Activated naive CD4-positive, alpha-beta T cell treated with anti-CD3 and anti-CD28 coated beads, Interleukin-2, amount 50 U/mL, for 72 hours (primary cell): Measurements from ENCODE around the gene ADARB2. TPM values are rescaled to one million over a fixed set of nuclear protein-coding genes. Genes with fewer than 3 reads are reported as not detected.
"Not testable (repeated sequence)": the region's sequence is repeated elsewhere in the genome, so short reads cannot be mapped to it uniquely, and the experiment has no call there.

Source experiments
- ATAC-seq, 2 donors: fragments of 150-1000 bp; cut with Tn5 transposase; 2 replicates each; pipeline ENCODE4 v1.10.0; 2021; ENCODE audit warnings: mild to moderate bottlenecking in 2 of 2, moderate library complexity in 2 of 2
- DNase-seq, 2 donors: peaks; one replicate each; pipeline ENCODE4 v3.0.0; 2021 to 2022; ENCODE audit warnings: low spot score in 2 of 2
- H3K27ac Mint-ChIP-seq, 2 donors: one replicate each; pipeline ENCODE4 v1.8.0; 2022; ENCODE audit warnings: mild to moderate bottlenecking in 2 of 2, mixed read lengths in 2 of 2
- H3K36me3 Mint-ChIP-seq, 2 donors: one replicate each; pipeline ENCODE4 v1.8.0; 2022; ENCODE audit warnings: mixed read lengths in 2 of 2
- H3K9me3 Mint-ChIP-seq, 2 donors: one replicate each; pipeline ENCODE4 v1.8.0; 2022; ENCODE audit warnings: mixed read lengths in 2 of 2
- total RNA-seq, 2 donors: library from RNA; stranded (reverse); gene quantifications; one replicate each; pipeline ENCODE4 v1.2.3, GENCODE V29; 2022

Gene ADARB2
- total RNA-seq, 2 donors from 2014 or later: 0.27 TPM; not detected in 1

DNA sequence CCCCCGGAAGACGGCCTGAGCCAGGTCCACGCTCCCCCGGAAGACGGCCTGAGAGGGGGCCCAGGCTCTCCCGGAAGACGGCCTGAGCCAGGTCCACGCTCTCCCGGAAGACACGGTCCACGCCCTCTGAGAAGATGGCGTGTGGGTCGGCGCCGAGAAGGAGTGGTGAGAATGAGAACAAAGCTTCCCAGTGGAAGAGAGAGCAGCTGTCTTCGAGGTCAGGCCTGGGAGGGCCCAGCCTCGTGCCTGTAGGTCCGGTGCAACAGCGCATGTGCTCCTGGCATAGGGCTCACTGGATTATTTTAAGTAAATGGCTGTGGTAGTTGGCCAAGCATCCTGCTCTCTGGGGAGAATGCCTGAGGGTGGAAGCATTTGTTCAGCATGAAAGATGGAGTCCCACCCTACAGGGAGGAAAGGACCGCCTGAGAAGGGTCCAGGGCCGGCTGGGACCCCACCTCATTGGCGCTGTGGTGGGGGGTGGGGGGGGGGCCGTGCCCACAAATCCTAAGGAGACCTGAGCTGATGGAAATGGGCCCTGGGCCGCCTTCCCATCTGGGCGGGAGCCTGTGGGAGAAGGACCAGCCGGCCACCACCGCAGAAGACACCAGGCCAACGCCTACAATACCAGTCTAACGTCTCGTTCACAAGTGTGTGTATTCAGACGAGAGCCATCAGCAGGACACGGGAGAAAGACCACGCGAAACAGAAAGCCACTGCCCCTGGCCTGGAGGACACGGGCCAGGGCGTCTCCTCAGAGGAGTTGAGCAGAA is 471.1 kb downstream of the ADARB2 start:
- DNase-seq (no peak), ATAC-seq (no peak)
- Mint-ChIP-seq H3K27ac (no peak overlapping the region), H3K36me3 (no peaks in the 10 kb centered on the region), H3K9me3 (no peaks in the 10 kb centered on the region)

DNA sequence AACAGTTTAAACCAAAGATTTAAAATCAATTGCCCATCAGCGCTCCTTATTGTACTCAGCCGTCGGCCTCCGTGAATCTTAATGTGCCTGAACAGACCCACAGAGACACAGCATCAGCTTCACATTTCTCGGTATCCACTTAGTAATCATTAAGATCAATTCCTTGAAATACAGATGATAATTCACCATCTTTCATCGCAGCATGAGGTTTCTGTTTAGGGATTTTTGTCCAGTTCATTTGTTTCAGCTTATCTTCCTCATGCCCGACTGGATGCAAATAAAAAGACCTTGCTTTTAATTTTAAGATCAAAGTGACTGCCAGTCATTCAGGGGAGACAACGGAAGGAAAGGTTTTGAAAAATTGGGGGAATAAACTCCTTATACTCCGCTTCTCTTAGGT is 473.3 kb downstream of the ADARB2 start:
- DNase-seq (no peak), ATAC-seq (no peak)
- peaks cover 0 to 4% of the 10 kb centered on the region in 2 donors for H3K36me3 Mint-ChIP-seq
- peaks cover 0 to 2% of the 10 kb centered on the region in 2 donors for H3K9me3 Mint-ChIP-seq
- H3K27ac Mint-ChIP-seq: no peak overlapping the region

DNA sequence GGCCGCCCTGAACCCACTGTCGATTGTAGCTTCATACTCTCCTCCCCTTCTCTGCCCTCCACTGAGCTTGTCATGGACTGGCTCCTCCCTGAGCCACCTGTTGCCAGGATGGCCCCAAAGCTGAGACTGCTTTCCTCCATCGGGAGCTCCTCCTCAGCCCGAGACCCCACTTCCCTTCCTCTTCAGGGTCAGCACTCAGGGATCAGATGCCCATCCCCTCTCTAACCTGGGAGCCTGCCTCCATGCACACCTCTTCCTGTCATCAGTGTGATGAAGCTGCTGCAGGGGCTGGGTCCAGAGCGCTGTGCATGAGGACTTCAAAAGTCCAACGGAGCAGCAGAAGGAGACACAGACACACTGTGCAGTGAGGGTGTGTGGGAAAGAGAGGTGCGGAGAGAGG is 480.1 kb downstream of the ADARB2 start:
- peaks cover 0 to 19% of the 10 kb centered on the region in 2 donors for H3K36me3 Mint-ChIP-seq
- no peak for DNase-seq
- peaks cover 10 to 14% of the 10 kb centered on the region in 2 donors for H3K9me3 Mint-ChIP-seq
- no peak overlapping the region for H3K27ac Mint-ChIP-seq
- no peak for ATAC-seq

DNA sequence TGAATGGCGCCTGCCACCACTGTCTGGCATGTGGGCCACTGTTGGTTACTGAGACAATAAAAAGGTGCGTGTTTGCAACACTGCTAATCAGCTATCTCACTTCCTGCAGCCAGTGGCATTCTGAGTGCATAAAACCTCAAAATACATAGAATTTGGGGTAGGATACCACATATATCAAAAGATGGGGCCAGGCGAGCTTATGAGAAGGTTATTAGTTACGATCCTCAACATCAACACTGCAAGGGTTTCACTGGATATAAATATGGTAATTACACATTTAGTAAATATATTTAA is 480.9 kb downstream of the ADARB2 start:
- Mint-ChIP-seq H3K9me3 (peaks cover 10 to 14% of the 10 kb centered on the region in 2 donors), H3K36me3 (peaks cover 0 to 19% of the 10 kb centered on the region in 2 donors), H3K27ac (no peak overlapping the region)
- ATAC-seq (no peak), DNase-seq (no peak)

DNA sequence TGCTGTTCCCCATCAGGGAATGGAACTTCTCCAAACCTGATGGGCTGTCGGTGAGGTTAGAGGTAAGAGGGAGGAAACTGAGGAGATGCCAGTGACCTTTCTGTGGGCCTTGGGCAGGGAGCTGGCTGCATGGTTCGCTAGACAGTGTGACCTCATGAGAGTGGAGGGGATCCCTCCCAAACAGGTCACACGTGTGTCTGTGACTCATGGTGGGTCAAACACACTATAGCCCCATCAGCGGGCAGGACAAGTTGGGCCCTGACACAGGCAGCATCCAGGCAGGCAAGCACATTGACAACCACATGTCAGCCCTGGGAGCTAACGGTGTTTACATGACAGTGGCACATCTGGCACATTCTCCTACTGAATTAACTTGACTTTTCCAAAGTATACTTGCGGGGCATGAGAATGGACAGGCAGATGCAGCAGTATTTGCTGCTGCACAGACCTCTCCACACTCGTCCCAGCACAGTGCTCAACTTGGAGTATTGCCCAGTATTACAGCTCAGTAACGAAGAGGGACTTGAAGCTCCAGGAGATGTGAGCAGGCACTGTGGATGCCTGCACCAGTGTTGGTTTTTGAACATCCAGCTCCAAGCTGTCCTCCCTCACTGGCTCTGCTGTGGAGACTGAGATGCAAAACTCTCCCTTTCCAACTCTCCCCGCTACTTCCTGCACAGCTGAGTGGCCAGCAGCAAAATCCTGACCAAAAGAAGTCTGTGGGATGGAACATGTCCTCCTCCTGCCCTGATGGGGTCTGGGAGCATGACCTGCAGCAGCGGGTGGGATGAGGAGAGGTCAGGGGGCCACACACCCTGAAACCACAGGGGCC is 481.5 kb downstream of the ADARB2 start:
- DNase-seq: no peak
- no peak overlapping the region for H3K27ac Mint-ChIP-seq
- H3K36me3 Mint-ChIP-seq: peaks cover 0 to 19% of the 10 kb centered on the region in 2 donors
- peaks cover 10 to 14% of the 10 kb centered on the region in 2 donors for H3K9me3 Mint-ChIP-seq
- no peak for ATAC-seq

DNA sequence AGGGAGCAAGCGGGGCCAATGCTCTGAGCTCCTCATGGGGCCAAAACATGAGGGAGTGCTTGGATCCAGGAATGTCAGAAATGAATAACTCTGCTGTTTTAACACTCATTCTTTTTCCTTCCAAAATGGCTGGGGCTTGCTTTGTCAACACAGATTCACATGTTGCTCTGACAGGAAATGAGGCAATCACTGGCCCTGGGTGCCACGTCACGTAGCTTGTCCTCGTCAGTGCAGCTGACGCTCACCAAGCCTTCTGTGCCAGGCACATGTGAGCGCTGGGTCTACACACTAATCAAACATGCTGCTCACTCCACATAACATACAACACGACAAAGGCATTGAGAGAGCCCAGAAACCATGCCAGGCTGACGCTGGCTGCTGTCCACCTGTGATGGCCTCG is 482.2 kb downstream of the ADARB2 start:
- Mint-ChIP-seq H3K9me3 (peaks cover 10 to 14% of the 10 kb centered on the region in 2 donors), H3K36me3 (peaks cover 0 to 19% of the 10 kb centered on the region in 2 donors), H3K27ac (no peak overlapping the region)
- DNase-seq (no peak), ATAC-seq (no peak)

DNA sequence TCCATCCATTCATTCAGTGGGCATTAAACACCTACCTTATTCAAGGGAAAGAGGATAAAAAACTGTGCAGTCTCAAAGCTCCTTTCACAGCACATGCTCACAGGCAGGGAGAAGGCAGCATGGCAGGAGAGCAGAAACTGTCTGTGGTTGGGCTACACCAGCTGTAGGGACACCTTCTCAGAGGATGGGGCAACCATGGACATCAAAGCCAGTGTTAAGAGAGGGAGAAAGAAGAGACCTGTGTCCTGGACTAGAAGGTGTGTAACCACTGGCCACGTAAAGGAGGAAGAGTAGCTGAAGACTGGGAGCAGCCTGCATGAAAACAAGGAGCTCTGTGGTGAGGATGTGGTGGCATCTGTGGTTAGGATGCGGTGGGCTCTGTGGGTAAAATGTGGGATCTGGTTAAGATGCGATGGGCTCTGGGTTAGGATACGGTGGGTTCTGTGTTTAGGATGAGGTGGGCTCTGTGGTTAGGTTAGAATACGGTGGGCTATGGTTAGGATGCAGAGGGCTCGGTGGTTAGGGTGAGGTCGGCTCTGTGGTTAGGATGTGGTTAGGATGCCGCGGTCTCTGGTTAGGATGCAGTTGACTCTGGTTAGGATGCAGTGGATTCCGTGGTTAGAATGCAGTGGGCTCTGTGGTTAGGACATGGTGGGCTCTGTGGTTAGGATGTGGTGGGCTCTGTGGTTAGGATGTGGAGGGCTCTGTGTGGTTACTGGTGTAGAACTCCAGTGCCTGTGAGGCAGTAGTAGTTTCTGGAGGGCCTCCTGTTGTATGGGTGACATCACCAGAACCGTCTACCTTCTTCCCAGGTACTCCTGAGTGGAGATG is 483.6 kb downstream of the ADARB2 start:
- DNase-seq (no peak), ATAC-seq (peak in 1 of 2 donors; percentile 34)
- peak overlapping the region; percentile 3 to 63 for H3K27ac Mint-ChIP-seq
- H3K9me3 Mint-ChIP-seq: peaks cover 10% of the 10 kb centered on the region in 2 donors
- peaks cover 0 to 12% of the 10 kb centered on the region in 2 donors for H3K36me3 Mint-ChIP-seq

DNA sequence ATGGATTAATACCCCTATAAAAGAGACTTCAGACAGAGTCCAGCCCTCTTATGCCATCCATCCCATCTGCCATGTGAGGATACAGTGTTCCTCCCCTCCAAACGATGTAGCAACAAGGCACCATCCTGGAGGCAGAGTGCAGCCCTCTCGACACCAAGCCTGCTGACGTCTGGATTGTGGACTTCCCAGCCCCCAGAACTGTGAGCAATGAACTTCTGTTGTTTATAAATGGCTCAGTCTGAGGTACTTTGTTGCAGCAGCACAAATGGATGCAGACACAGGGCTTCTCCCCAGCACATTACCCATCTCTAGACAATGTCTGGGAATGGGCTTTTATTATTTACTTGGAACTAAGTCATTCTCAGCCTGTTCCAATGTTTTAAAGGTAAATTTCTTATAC is 485.6 kb downstream of the ADARB2 start:
- no peak for ATAC-seq
- peaks cover 0 to 12% of the 10 kb centered on the region in 2 donors for H3K36me3 Mint-ChIP-seq
- DNase-seq: no peak
- H3K27ac Mint-ChIP-seq: no peak overlapping the region
- H3K9me3 Mint-ChIP-seq: peaks cover 10% of the 10 kb centered on the region in 2 donors

DNA sequence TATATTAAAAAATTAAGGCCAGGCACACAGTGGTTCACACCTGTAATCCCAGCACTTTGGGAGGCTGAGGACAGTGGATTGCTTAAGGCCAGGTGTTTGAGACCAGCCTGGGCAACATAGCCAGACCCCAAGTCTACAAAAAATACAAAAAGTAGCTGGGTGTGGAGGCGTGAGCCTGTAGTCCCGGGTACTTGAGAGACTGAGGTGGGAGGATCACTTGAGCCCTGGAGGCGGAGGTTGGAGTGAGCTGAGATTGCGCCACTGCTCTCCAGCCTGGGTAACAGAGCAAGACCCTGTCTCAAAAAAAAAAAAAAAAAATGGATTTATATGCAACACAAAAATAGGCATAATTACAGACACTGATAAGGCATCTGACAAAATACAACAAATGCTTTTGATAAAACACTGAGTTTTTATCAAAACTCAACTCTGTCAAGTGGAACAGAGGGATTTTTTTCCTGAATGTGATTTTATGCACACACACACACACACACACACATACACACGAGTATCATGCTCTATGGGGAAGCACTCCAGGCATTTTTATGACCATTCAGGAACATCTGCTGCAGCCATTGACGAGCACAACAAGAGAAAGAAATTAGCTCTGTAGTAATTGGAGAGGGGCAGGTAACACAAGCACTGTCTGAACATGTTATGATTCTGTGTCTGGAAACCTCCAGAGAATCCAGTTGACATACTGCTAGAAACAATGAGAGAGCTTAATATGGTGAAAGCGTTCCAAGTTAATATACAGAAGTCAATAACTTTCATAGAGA is 488.0 kb downstream of the ADARB2 start:
- DNase-seq (no peak), ATAC-seq (no peak)
- peaks cover 0 to 12% of the 10 kb centered on the region in 2 donors for H3K36me3 Mint-ChIP-seq
- H3K9me3 Mint-ChIP-seq: peaks cover 10% of the 10 kb centered on the region in 2 donors
- no peak overlapping the region for H3K27ac Mint-ChIP-seq

DNA sequence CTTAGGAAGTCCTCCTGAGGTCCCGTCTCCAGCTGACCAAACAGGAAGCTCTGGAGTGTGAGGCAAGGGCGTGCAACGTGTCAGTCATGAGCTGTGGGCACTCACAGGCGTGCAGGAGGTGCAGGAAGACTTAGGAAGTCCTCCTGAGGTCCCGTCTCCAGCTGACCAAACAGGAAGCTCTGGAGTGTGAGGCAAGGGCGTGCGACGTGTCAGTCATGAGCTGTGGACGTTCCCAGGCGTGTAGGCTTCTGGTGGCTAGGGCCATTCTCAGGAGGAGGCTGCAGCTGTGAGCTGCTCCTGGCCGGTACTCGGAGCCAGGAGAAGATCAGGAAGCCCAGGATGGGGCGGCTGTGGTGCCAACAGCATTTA is 489.1 kb downstream of the ADARB2 start:
- ATAC-seq, DNase-seq, H3K27ac Mint-ChIP-seq, H3K9me3 Mint-ChIP-seq, H3K36me3 Mint-ChIP-seq: not testable (repeated sequence)

DNA sequence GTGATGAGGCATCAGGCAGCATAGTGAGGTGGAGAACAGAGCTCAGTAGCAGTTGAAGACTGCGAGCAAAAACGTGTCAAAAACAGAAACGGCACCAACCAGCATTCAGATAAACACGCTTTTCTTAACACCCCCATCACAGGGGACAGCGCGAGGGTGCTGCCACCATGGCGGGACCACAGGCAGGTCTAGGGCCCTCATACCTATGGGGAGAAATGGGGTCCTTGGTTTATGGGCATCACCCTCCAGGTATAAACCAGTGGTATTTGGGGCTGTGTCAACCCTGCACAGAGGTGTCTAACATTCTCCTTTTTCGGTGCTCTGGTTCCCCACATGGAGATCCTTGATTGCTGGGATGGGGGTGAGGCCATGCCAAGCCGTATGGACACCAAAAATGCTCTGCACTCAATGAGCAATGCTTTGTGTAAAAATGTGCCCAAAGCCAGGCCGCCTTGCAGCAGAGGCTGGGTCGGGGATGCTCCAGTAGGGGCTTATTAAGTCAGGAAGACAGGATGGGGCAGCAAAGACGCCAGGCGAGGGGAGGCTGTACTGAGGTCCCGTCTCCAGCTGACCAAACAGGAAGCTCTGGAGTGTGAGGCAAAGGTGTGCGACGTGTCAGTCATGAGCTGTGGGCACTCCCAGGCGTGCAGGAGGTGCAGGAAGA is 489.6 kb downstream of the ADARB2 start:
- DNase-seq: no peak
- ATAC-seq: no peak
- H3K36me3 Mint-ChIP-seq: peaks cover 0 to 6% of the 10 kb centered on the region in 2 donors
- H3K27ac Mint-ChIP-seq: no peak overlapping the region
- no peaks in the 10 kb centered on the region for H3K9me3 Mint-ChIP-seq

DNA sequence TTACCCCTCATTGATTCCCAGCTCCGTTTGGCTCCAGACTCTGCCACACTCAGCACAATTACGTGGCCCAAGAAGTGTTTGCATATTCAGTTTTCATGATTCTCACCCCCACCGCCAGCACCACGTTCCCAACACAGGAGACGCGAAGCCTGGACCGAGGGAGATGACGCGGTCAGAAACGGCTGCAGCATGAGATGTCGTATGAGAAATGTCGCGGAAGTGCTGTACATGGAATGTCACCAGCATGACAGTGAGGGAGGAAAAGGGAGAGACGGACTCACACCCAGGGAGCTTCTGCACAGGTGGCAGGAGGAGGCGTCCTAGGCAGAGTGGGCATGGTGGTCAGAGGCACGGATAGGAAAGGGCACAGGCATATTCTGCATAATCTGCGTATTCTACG is 492.8 kb downstream of the ADARB2 start:
- ATAC-seq (no peak), DNase-seq (no peak)
- Mint-ChIP-seq H3K36me3 (peaks cover 0 to 6% of the 10 kb centered on the region in 2 donors), H3K27ac (no peak overlapping the region), H3K9me3 (no peaks in the 10 kb centered on the region)

DNA sequence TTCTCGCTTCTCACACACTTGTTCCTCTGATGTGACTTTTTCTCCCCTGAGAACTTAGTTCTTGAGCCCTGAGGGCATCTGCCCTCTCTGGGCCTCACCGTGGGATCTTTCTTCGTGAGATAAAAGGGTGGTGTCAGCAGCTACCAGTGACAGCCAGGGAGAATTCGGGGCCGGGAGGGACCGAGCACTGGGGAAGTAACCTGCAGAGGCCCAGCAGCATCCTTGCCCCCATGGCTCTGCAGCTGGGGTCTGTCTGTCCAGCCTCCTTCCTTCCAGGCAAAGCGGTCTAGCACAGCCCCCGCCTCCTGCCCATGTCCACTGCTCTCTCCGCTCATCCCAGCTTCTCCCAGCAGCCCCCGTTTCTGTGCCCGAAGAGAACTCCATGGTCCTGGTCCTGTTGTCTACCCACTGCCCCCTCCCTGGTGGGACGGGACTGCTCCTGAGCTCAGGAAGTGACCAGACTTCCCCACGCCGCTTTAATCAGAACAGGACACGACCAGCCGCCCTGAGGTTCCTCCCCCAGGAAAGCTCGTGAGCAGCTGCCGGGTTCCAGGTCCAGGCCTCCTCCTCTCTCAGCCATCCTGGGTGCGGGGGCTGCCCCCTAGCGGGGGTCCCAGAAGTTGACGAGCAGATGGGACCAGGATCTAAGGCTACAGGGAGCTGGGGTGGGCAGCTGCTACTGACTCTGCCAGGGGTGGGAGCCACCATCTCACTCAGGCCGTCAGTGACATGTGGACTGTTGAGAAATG is 493.7 kb downstream of the ADARB2 start:
- ATAC-seq (no peak), DNase-seq (no peak)
- Mint-ChIP-seq H3K9me3 (no peaks in the 10 kb centered on the region), H3K27ac (no peak overlapping the region), H3K36me3 (peaks cover 0 to 6% of the 10 kb centered on the region in 2 donors)

DNA sequence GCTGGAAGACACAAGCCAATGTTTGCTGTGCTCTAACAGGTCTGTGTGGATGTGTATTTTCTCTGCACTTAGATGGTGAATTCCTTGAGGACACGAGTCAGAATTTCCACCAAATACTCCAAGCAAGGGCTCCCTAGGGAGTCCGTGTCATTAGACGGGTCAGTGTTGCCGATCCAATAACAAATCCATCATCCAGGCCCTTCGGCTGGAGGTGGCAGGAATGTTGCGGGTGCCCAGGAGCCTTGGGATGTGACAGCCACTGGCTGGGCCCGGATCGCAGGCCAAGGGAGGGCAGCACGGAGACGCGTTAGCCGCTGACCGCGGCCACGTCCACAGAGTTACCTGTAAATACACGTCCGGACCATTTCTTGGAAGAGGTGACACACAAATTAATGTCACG is 494.4 kb downstream of the ADARB2 start:
- no peak for ATAC-seq
- H3K36me3 Mint-ChIP-seq: peaks cover 0 to 6% of the 10 kb centered on the region in 2 donors
- no peaks in the 10 kb centered on the region for H3K9me3 Mint-ChIP-seq
- no peak overlapping the region for H3K27ac Mint-ChIP-seq
- no peak for DNase-seq
